Measurements from ENCODE around the gene IGSF9.
A peak's percentile ranks its signal among the peaks of the same experiment; 100 is the strongest.

The IGSF9 gene

GRCh38 chr1:159889202-159889601 is 56.2 kb downstream of the IGSF9 start:
- Histone ChIP-seq H3K27me3 (ENCODE audit: low read depth, low read length) (no peaks in the 10 kb centered on the region), H4K20me1 (ENCODE audit: insufficient read depth, low read length) (no peaks in the 10 kb centered on the region), H3K79me2 (ENCODE audit: low read length) (no peaks in the 10 kb centered on the region), H3K36me3 (replicated peaks; ENCODE audit: low read depth, low read length) (no peaks in the 10 kb centered on the region), H3K4me3 (ENCODE audit: low read length) (peak overlapping the region; percentile 50), H3K4me1 (ENCODE audit: low read length) (peaks cover 41% of the 10 kb centered on the region), H3K9me3 (ENCODE audit: insufficient read depth, low read length) (no peaks in the 10 kb centered on the region), H3K4me2 (ENCODE audit: low read length) (peak overlapping the region; percentile 83), H3K9ac (ENCODE audit: low read length) (peak overlapping the region; percentile 48; the same call in 1 of the 2 replicates), H2AFZ (ENCODE audit: low read depth, low read length) (no peak overlapping the region), H3K27ac (ENCODE audit: low read length) (peak overlapping the region; percentile 54)
- TF ChIP-seq EZH2phosphoT487 (IDR thresholded peaks at IDR 0.05; ENCODE audit: low read depth): no peak
- TF ChIP-seq, protein P1, sequence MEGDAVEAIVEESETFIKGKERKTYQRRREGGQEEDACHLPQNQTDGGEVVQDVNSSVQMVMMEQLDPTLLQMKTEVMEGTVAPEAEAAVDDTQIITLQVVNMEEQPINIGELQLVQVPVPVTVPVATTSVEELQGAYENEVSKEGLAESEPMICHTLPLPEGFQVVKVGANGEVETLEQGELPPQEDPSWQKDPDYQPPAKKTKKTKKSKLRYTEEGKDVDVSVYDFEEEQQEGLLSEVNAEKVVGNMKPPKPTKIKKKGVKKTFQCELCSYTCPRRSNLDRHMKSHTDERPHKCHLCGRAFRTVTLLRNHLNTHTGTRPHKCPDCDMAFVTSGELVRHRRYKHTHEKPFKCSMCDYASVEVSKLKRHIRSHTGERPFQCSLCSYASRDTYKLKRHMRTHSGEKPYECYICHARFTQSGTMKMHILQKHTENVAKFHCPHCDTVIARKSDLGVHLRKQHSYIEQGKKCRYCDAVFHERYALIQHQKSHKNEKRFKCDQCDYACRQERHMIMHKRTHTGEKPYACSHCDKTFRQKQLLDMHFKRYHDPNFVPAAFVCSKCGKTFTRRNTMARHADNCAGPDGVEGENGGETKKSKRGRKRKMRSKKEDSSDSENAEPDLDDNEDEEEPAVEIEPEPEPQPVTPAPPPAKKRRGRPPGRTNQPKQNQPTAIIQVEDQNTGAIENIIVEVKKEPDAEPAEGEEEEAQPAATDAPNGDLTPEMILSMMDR (IDR thresholded peaks at IDR 0.05; ENCODE audit: low read depth, low read length): no peak

GRCh38 chr1:159884296-159884695 is 61.1 kb downstream of the IGSF9 start:
- Histone ChIP-seq H3K9ac (ENCODE audit: low read length) (no peak overlapping the region), H4K20me1 (ENCODE audit: insufficient read depth, low read length) (no peaks in the 10 kb centered on the region), H2AFZ (ENCODE audit: low read depth, low read length) (no peak overlapping the region), H3K27ac (ENCODE audit: low read length) (no peak overlapping the region), H3K4me1 (ENCODE audit: low read length) (peaks cover 32% of the 10 kb centered on the region), H3K4me3 (ENCODE audit: low read length) (no peak overlapping the region), H3K27me3 (ENCODE audit: low read depth, low read length) (peaks cover 5% of the 10 kb centered on the region; the same call in 1 of the 2 replicates), H3K4me2 (ENCODE audit: low read length) (no peak overlapping the region), H3K36me3 (replicated peaks; ENCODE audit: low read depth, low read length) (no peaks in the 10 kb centered on the region), H3K79me2 (ENCODE audit: low read length) (no peaks in the 10 kb centered on the region), H3K9me3 (ENCODE audit: insufficient read depth, low read length) (no peaks in the 10 kb centered on the region)
- TF ChIP-seq EZH2phosphoT487 (IDR thresholded peaks at IDR 0.05; ENCODE audit: low read depth): no peak
- TF ChIP-seq, protein P1 (IDR thresholded peaks at IDR 0.05; ENCODE audit: low read depth, low read length): no peak

GRCh38 chr1:159883134-159883533 is 62.3 kb downstream of the IGSF9 start:
- Histone ChIP-seq H3K79me2 (ENCODE audit: low read length) (no peaks in the 10 kb centered on the region), H3K27ac (ENCODE audit: low read length) (no peak overlapping the region), H2AFZ (ENCODE audit: low read depth, low read length) (no peak overlapping the region), H3K4me1 (ENCODE audit: low read length) (peaks cover 21% of the 10 kb centered on the region), H3K9me3 (ENCODE audit: insufficient read depth, low read length) (no peaks in the 10 kb centered on the region), H3K27me3 (ENCODE audit: low read depth, low read length) (peaks cover 5% of the 10 kb centered on the region; the same call in 1 of the 2 replicates), H3K4me2 (ENCODE audit: low read length) (no peak overlapping the region), H4K20me1 (ENCODE audit: insufficient read depth, low read length) (no peaks in the 10 kb centered on the region), H3K4me3 (ENCODE audit: low read length) (no peak overlapping the region), H3K36me3 (replicated peaks; ENCODE audit: low read depth, low read length) (no peaks in the 10 kb centered on the region), H3K9ac (ENCODE audit: low read length) (no peak overlapping the region)
- TF ChIP-seq EZH2phosphoT487 (IDR thresholded peaks at IDR 0.05; ENCODE audit: low read depth): no peak
- TF ChIP-seq, protein P1 (IDR thresholded peaks at IDR 0.05; ENCODE audit: low read depth, low read length): no peak

DNA sequence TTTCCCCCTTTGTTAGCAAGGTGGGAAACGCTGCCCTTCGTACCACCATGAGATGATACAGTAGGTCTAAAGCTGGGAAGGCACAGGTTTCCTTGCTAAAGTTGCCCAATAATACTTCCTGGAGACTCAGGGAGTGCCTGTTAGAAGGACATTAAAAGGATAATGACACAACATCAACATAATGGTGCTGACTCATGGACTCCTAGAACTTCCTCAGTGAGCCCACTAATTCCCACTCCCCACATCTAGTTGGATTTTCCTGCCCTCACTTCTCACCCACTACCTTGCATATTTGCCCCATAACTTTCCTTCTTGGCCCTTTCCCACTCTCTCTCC is 62.9 kb downstream of the IGSF9 start:
- Histone ChIP-seq H4K20me1 (ENCODE audit: insufficient read depth, low read length) (no peaks in the 10 kb centered on the region), H3K9ac (ENCODE audit: low read length) (no peak overlapping the region), H3K4me2 (ENCODE audit: low read length) (no peak overlapping the region), H3K79me2 (ENCODE audit: low read length) (no peaks in the 10 kb centered on the region), H3K4me1 (ENCODE audit: low read length) (peaks cover 17% of the 10 kb centered on the region), H3K9me3 (ENCODE audit: insufficient read depth, low read length) (no peaks in the 10 kb centered on the region), H3K27me3 (ENCODE audit: low read depth, low read length) (peaks cover 5% of the 10 kb centered on the region; the same call in 1 of the 2 replicates), H2AFZ (ENCODE audit: low read depth, low read length) (no peak overlapping the region), H3K36me3 (replicated peaks; ENCODE audit: low read depth, low read length) (no peaks in the 10 kb centered on the region), H3K4me3 (ENCODE audit: low read length) (no peak overlapping the region), H3K27ac (ENCODE audit: low read length) (no peak overlapping the region)
- TF ChIP-seq, protein P1 (IDR thresholded peaks at IDR 0.05; ENCODE audit: low read depth, low read length): no peak
- TF ChIP-seq EZH2phosphoT487 (IDR thresholded peaks at IDR 0.05; ENCODE audit: low read depth): no peak
